DND-41 (cell line): ENCODE measurements around the gene GDF9.

ENCODE experiments used
- EZH2 ChIP-seq: IDR thresholded peaks from 3 replicates; pipeline ENCODE4 v1.6.1; 2012; ENCODE audit warnings: borderline replicate concordance, low read depth, mild to moderate bottlenecking, moderate library complexity, low read length, inconsistent platforms; ENCODE audit not compliant: severe bottlenecking
- TF ChIP-seq, protein P1 (sequence below): IDR thresholded peaks from 2 replicates; pipeline ENCODE4 v1.5.1; 2012; ENCODE audit warnings: borderline replicate concordance, low read length, moderate library complexity, mild to moderate bottlenecking; ENCODE audit not compliant: poor library complexity, severe bottlenecking; ENCODE audit errors: extremely low read depth

GRCh38 chr5:132905938-132906337, 39.7 kb upstream of the GDF9 start:
- TF ChIP-seq, protein P1, sequence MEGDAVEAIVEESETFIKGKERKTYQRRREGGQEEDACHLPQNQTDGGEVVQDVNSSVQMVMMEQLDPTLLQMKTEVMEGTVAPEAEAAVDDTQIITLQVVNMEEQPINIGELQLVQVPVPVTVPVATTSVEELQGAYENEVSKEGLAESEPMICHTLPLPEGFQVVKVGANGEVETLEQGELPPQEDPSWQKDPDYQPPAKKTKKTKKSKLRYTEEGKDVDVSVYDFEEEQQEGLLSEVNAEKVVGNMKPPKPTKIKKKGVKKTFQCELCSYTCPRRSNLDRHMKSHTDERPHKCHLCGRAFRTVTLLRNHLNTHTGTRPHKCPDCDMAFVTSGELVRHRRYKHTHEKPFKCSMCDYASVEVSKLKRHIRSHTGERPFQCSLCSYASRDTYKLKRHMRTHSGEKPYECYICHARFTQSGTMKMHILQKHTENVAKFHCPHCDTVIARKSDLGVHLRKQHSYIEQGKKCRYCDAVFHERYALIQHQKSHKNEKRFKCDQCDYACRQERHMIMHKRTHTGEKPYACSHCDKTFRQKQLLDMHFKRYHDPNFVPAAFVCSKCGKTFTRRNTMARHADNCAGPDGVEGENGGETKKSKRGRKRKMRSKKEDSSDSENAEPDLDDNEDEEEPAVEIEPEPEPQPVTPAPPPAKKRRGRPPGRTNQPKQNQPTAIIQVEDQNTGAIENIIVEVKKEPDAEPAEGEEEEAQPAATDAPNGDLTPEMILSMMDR, result no peak
- TF ChIP-seq EZH2, result no peak
